GM19328 (cell line): ENCODE measurements around the gene RGPD6.
A peak's percentile ranks its signal among the peaks of the same experiment; 100 is the strongest.
"Not testable (repeated sequence)": the region's sequence is repeated elsewhere in the genome, so short reads cannot be mapped to it uniquely, and the experiment has no call there.

ENCODE experiments used
- ATAC-seq: cut with Tn5 transposase; IDR thresholded peaks from one replicate; pipeline ENCODE4 v1.9.1; 2021; ENCODE audit warnings: mild to moderate bottlenecking, moderate library complexity; ENCODE audit not compliant: unreplicated experiment

The RGPD6 gene

DNA sequence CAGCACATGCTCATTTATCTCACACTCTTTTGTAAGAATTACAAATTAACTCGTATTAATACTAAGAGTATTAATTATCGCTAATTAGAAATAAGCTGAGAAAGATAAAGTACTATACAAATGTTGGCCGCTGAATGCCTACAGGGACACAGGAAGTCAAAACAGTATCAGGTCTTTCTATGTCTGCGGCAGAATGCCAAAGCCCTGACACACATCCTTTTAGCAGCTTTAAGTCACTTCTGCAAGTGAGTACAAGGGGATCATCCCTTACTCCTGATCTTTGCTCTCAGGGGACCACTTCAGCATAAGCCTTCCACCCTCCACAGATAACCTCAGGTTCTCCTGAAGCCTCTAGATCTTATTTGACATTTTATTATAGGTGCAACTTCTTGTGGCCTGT is 94.3 kb downstream of the RGPD6 start:
- not testable (repeated sequence) for ATAC-seq

- not testable (repeated sequence) for ATAC-seq
These were observed 95.8 kb downstream of the RGPD6 start for GRCh38 chr2:110481200-110481599.

DNA sequence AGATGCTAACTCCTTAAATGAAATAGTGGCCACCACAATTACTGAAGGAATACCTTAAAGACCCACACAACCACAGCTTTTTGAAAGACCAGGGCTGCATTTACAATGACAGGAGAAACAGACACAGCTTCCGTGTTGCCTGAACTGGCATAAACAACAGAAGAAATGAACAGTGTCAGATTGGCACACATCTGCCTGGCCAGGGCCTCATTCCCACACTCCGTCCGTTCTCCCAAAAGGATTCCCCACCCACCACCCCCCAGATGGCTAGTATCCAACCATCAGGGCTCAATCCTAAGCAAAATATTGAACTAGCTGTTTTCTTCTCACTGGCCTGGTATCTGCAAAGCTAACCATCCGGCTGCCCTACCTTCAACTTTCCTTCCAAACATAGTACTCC is 96.9 kb downstream of the RGPD6 start:
- ATAC-seq = not testable (repeated sequence)

GRCh38 chr2:110477370-110477769 is 99.7 kb downstream of the RGPD6 start:
- ATAC-seq = not testable (repeated sequence)

- ATAC-seq = not testable (repeated sequence)
These were observed 100.1 kb downstream of the RGPD6 start for GRCh38 chr2:110476952-110477351.

DNA sequence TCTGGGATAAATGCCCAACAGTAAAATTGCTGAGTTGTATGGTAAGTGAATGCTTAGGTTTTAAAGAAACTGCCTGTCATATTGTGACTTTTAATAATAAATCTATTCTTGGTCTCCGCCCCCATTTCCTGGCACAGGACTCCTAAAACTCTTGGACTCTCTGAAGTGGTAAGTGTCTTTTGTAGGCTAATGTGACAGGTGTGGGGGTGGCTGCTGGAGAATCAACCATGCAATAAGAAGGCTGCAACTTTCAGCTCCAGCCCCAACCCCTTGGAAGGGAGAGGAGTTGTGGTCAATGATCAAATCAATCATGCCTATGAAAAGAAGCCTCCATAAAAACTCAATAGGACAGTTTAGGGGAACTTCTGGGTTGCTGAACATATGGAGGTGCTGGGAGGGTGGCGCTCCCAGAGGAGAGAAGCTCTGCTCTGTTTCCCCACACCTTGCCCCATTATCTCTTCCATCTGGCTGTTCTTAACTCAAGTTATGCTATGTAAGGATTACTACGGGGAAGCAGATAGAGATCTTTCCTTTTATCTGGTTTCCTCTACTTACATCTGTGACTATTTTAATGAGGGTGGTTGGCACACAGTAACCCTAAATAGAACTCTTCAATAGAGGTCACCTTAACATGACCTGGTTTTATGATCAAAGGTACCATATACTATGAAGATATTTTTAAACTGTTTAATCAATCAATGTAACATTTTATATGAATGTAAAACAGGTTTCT is 101.2 kb downstream of the RGPD6 start:
- not testable (repeated sequence) for ATAC-seq

GRCh38 chr2:110474898-110475297 is 102.1 kb downstream of the RGPD6 start:
- ATAC-seq = peak; percentile 91

GRCh38 chr2:110473059-110473358 is 104.0 kb downstream of the RGPD6 start:
- not testable (repeated sequence) for ATAC-seq

GRCh38 chr2:110472171-110473058 is 104.6 kb downstream of the RGPD6 start, which contains the start of gene LIMS4:
LIMS4 (minus strand) TSS chr2:110472816; CDS start chr2:110472778, 38 bp downstream.
- not testable (repeated sequence) for ATAC-seq

DNA sequence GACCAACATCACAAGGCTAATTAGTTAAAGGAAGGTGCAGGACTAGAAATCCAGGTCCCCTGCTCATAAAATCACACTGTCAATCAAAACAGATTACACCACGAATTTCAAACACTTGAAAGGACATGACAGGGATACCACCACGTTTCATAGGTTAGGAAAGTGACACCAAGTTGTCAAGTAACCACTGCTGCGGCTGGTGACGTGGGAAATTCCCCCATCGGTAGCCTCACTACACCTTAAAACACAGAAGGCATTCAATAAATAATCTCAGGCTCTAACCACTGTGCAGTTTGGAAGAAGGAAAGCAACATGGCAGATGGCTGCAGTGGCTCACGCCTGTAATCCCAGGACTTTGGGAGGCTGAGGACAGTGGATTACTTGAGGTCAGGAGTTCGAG is 108.1 kb downstream of the RGPD6 start:
- not testable (repeated sequence) for ATAC-seq

DNA sequence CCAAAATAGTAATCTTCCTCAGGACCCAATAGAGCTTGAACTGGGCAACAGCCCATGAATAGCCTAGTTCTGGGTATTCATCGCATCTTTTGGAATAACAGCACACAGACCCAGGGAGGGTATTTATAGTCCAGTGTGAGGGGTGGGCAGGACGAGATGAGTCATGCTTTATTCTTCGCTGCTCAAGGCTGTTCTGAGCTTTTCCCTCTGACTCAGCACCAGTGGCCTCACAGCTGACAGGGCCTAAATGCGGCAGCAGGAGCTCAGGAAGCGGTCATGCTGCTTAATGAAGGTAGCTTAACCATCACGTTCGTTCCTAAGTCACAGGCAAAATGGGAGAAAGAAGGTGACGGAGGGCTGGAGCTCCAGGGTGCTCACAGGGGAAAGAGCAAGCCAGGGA is 111.7 kb downstream of the RGPD6 start:
- ATAC-seq = peak; percentile 73
